22Rv1 (cell line): Measurements from ENCODE around the gene FAM120A.

Source experiments
- H3K27ac ChIP-seq: fragments of 450-650 bp; 2 replicates; pipeline ENCODE4 v1.5.1; 2017
- ZFX ChIP-seq: fragments of 450-650 bp; IDR thresholded peaks from 2 replicates; pipeline ENCODE4 v1.6.1; 2017; ENCODE audit warnings: antibody characterized with exemption, borderline replicate concordance
- TF ChIP-seq, protein P1 (sequence below): fragments of 450-650 bp; IDR thresholded peaks from 2 replicates; pipeline ENCODE4 v1.5.1; 2017; ENCODE audit warnings: mild to moderate bottlenecking

Gene FAM120A

GRCh38 chr9:93595461-93595860 is 144.0 kb downstream of the FAM120A start:
- no peak for TF ChIP-seq ZFX
- TF ChIP-seq, protein P1, sequence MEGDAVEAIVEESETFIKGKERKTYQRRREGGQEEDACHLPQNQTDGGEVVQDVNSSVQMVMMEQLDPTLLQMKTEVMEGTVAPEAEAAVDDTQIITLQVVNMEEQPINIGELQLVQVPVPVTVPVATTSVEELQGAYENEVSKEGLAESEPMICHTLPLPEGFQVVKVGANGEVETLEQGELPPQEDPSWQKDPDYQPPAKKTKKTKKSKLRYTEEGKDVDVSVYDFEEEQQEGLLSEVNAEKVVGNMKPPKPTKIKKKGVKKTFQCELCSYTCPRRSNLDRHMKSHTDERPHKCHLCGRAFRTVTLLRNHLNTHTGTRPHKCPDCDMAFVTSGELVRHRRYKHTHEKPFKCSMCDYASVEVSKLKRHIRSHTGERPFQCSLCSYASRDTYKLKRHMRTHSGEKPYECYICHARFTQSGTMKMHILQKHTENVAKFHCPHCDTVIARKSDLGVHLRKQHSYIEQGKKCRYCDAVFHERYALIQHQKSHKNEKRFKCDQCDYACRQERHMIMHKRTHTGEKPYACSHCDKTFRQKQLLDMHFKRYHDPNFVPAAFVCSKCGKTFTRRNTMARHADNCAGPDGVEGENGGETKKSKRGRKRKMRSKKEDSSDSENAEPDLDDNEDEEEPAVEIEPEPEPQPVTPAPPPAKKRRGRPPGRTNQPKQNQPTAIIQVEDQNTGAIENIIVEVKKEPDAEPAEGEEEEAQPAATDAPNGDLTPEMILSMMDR: no peak
- H3K27ac ChIP-seq: no peak overlapping the region

- TF ChIP-seq, protein P1: no peak
- no peak for TF ChIP-seq ZFX
- H3K27ac ChIP-seq: no peak overlapping the region
Observed at GRCh38 chr9:93595861-93596365, 144.4 kb downstream of the FAM120A start.

DNA sequence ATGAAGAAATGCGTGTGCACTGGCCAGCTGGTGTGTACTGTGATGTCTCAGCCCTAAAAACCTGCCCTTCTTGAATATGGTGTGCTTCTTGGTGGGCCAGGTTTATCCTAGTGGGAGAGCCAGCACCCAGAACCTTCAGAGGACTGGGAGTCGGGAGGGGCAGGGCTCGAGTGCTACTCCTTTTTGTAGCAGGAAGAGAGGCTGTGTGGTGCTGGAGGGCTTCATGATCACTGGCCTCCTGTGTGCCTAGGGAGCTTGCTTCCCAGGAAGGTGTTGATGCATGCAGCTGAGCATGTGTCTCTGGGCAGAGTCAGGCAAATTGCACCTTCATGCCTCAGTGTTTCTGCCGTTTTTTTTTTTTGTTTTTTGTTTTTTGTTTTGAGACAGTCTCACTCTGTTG is 144.9 kb downstream of the FAM120A start:
- no peak overlapping the region for H3K27ac ChIP-seq

DNA sequence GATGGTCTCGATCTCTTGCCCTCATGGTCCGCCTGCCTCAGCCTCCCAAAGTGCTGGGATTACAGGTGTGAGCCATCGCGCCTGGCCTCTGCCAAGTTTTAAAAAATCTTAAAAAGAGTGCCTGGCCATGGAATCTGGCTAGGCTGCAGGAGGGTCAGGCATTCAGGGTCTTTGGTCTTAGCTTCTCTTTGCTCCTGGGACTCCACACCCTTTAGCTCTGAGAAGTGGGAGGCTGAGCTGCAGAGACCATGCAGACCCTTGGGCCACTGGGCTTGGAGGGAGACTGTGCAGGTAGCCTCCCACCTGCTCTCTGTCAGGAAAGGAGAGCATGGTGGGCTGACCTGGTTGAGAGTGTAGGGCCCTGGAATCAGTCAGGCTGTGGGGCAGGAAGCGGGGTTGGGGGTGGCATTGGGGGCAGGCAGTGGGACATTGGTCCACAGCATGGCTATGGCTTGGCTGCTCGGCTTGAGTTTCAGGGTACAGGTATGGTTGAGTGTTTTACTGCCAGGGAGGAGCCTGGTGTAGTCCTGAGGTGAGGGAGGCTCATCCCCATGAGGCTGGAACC is 145.7 kb downstream of the FAM120A start:
- no peak for TF ChIP-seq ZFX
- TF ChIP-seq, protein P1: no peak
- no peak overlapping the region for H3K27ac ChIP-seq

More for the DNA sequence above, 144.9 kb downstream of the FAM120A start:
- no peak for TF ChIP-seq ZFX
- TF ChIP-seq, protein P1: no peak

- H3K27ac ChIP-seq: no peak overlapping the region
- no peak for TF ChIP-seq ZFX
- TF ChIP-seq, protein P1: no peak
Observed at GRCh38 chr9:93597871-93598646, 146.6 kb downstream of the FAM120A start.

DNA sequence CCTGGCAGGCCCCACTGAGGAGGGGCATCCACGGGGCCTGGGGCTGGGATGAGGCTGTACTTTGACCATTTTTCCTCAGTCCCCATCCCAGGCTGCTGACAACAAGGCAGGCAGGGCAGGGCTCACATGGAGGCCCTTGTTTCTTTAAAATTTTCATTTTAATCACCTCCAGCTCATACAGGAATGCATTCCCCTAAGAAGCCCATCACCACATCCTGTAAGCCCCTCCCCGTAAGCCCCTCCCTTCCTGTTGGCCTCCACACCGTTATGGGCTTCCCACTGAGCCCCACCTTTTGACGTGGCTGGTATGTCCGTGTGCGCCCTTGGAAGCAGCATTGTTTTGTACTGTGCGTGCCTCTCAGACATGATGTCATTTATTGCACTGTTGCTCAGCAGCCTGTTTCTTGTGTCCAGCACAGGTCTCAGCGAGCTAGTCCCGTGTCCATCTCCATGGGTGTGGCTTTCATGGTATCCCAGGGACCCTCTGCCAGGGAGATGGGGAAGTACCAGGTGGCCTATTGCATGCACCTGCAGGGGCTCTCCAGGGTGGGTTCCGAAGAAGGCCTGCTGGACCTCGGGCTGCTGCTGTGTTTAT is 147.3 kb downstream of the FAM120A start:
- no peak overlapping the region for H3K27ac ChIP-seq
- TF ChIP-seq ZFX: no peak
- TF ChIP-seq, protein P1: no peak
